ENCODE results near the gene GLS. TPM values are rescaled to one million over a fixed set of nuclear protein-coding genes. Genes with fewer than 3 reads are reported as not detected.

GLS gene
- total RNA-seq, 1 donor from 2014 or later, result 116 TPM

DNA sequence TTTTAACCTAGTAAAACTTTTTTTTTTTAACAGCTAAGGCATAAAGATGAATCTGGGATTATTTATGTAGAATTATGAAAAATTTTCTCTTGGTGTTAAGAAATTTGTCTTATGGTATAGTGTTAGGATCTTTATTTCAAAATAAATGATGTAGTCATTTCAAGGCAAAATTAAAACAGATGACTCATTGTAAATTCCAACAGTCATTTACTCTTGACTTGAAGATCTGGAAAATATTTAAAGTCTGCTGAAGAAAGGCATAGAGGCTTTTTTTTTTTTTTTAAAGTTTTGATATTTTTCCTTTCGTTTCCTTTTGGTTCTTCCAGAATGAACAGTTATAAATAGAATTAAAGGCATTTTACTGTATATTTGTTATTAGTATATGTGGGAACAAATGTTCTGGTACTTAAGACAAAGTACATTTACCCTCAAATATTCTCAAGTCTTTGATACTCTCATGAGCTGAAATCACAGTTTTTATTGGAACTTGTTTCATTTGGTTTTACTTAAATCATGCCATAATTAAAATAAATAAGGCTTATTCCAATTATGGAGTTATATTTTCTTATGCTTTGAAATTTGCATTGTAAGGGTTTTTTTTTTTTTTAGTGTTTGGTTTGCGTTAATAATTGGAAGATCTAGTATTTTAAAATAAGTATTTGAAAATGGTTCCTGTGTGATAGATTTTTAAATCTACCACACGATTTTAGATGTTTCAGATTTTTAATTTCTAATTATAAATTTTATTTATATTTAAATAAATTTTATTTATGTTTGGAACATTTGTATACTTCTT lies 29.9 kb downstream of the GLS start:
- Mint-ChIP-seq H3K36me3 (ENCODE audit: insufficient read depth) (peaks cover 14% of the 10 kb centered on the region), H3K9me3 (ENCODE audit: low read depth) (no peaks in the 10 kb centered on the region), H3K4me1 (ENCODE audit: low read depth) (no peaks in the 10 kb centered on the region), H3K4me3 (ENCODE audit: low read depth) (no peak overlapping the region), H3K27me3 (no peaks in the 10 kb centered on the region), H3K27ac (no peak overlapping the region)
- TF ChIP-seq, protein P1, sequence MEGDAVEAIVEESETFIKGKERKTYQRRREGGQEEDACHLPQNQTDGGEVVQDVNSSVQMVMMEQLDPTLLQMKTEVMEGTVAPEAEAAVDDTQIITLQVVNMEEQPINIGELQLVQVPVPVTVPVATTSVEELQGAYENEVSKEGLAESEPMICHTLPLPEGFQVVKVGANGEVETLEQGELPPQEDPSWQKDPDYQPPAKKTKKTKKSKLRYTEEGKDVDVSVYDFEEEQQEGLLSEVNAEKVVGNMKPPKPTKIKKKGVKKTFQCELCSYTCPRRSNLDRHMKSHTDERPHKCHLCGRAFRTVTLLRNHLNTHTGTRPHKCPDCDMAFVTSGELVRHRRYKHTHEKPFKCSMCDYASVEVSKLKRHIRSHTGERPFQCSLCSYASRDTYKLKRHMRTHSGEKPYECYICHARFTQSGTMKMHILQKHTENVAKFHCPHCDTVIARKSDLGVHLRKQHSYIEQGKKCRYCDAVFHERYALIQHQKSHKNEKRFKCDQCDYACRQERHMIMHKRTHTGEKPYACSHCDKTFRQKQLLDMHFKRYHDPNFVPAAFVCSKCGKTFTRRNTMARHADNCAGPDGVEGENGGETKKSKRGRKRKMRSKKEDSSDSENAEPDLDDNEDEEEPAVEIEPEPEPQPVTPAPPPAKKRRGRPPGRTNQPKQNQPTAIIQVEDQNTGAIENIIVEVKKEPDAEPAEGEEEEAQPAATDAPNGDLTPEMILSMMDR (IDR thresholded peaks at IDR 0.05; ENCODE audit: unreplicated experiment), result no peak
- DNase-seq (ENCODE audit: low spot score, unreplicated experiment), result no peak

GRCh38 chr2:190911813-190912212 lies 31.2 kb downstream of the GLS start:
- Mint-ChIP-seq H3K4me1 (ENCODE audit: low read depth) (no peaks in the 10 kb centered on the region), H3K27me3 (no peaks in the 10 kb centered on the region), H3K9me3 (ENCODE audit: low read depth) (no peaks in the 10 kb centered on the region), H3K36me3 (ENCODE audit: insufficient read depth) (peaks cover 17% of the 10 kb centered on the region), H3K27ac (no peak overlapping the region), H3K4me3 (ENCODE audit: low read depth) (no peak overlapping the region)
- TF ChIP-seq, protein P1 (IDR thresholded peaks at IDR 0.05; ENCODE audit: unreplicated experiment), result no peak
- no peak for DNase-seq (ENCODE audit: low spot score, unreplicated experiment)

GRCh38 chr2:190912726-190913125 lies 32.1 kb downstream of the GLS start:
- TF ChIP-seq, protein P1 (IDR thresholded peaks at IDR 0.05; ENCODE audit: unreplicated experiment), result no peak
- H3K27me3 Mint-ChIP-seq, result no peaks in the 10 kb centered on the region
- no peaks in the 10 kb centered on the region for H3K9me3 Mint-ChIP-seq (ENCODE audit: low read depth)
- no peak for DNase-seq (ENCODE audit: low spot score, unreplicated experiment)
- no peak overlapping the region for H3K4me3 Mint-ChIP-seq (ENCODE audit: low read depth)
- peaks cover 22% of the 10 kb centered on the region for H3K36me3 Mint-ChIP-seq (ENCODE audit: insufficient read depth)
- H3K4me1 Mint-ChIP-seq (ENCODE audit: low read depth), result no peaks in the 10 kb centered on the region
- H3K27ac Mint-ChIP-seq, result no peak overlapping the region

DNA sequence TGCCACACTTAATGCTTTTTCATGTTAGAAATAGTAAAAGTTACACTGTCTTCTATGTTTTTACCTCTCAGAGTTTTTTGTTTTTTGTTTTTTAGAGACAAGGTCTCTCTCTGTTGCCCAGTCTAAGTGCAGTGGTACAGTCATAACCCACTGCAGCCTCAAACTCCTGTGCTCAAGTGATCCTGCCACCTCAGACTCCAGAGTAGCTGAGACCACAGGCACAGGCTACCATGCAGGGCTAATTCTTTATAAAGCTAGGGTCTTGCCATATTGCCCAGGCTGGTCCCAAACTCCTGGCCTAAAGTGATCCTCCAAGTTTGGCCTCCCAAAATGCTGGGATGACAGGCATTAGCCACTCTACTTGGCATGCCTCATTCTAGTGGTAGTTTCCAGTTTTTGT lies 33.1 kb downstream of the GLS start:
- H3K4me3 Mint-ChIP-seq (ENCODE audit: low read depth), result no peak overlapping the region
- H3K27me3 Mint-ChIP-seq, result no peaks in the 10 kb centered on the region
- DNase-seq (ENCODE audit: low spot score, unreplicated experiment), result no peak
- H3K36me3 Mint-ChIP-seq (ENCODE audit: insufficient read depth), result peaks cover 26% of the 10 kb centered on the region
- no peaks in the 10 kb centered on the region for H3K4me1 Mint-ChIP-seq (ENCODE audit: low read depth)
- TF ChIP-seq, protein P1 (IDR thresholded peaks at IDR 0.05; ENCODE audit: unreplicated experiment), result no peak
- H3K9me3 Mint-ChIP-seq (ENCODE audit: low read depth), result no peaks in the 10 kb centered on the region
- no peak overlapping the region for H3K27ac Mint-ChIP-seq

DNA sequence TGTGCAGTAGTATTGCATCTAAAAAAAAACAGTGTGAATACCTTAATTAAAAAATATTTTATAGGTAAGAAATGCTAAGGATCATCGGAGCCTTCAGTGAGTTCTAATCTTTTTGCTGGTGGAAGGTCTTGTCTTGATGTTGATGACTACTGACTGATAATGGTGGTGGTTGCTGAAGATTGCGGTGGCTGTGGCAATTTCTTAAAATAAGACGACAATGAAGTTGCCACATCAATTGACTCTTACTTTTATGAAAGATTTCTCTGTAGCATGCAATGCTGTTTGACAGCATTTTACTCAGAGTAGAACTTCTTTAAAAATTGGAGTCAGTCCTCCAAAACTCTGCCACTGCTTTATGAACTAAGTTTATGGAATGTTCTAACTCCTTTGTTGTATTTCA lies 36.2 kb downstream of the GLS start:
- Mint-ChIP-seq H3K9me3 (ENCODE audit: low read depth) (no peaks in the 10 kb centered on the region), H3K4me1 (ENCODE audit: low read depth) (no peaks in the 10 kb centered on the region), H3K36me3 (ENCODE audit: insufficient read depth) (peaks cover 24% of the 10 kb centered on the region), H3K27ac (no peak overlapping the region), H3K27me3 (no peaks in the 10 kb centered on the region), H3K4me3 (ENCODE audit: low read depth) (no peak overlapping the region)
- DNase-seq (ENCODE audit: low spot score, unreplicated experiment), result no peak
- TF ChIP-seq, protein P1 (IDR thresholded peaks at IDR 0.05; ENCODE audit: unreplicated experiment), result no peak
